HEK293T (cell line): ENCODE data around the gene TTC28.

Experiments
- BHLHE40 ChIP-seq: fragments of 450-650 bp; IDR thresholded peaks from 2 replicates; pipeline ENCODE4 v1.6.1; 2016; ENCODE audit warnings: mild to moderate bottlenecking, moderate library complexity, borderline replicate concordance
- CTBP1 ChIP-seq: fragments of 450-650 bp; IDR thresholded peaks from 2 replicates; pipeline ENCODE4 v1.6.1; 2016; ENCODE audit warnings: borderline replicate concordance
- ELF4 ChIP-seq: fragments of 450-650 bp; IDR thresholded peaks from 2 replicates; pipeline ENCODE4 v1.6.1; 2017; ENCODE audit warnings: antibody characterized with exemption
- FOXA1 ChIP-seq: fragments of 450-650 bp; IDR thresholded peaks from 2 replicates; pipeline ENCODE4 v1.6.1; 2016; ENCODE audit warnings: mild to moderate bottlenecking
- FOXK2 ChIP-seq: fragments of 450-650 bp; IDR thresholded peaks from 2 replicates; pipeline ENCODE4 v1.6.1; 2016; ENCODE audit warnings: mild to moderate bottlenecking
- FOXM1 ChIP-seq: fragments of 450-650 bp; IDR thresholded peaks from 2 replicates; pipeline ENCODE4 v1.6.1; 2017; ENCODE audit warnings: mild to moderate bottlenecking, borderline replicate concordance
- LEF1 ChIP-seq: fragments of 450-650 bp; IDR thresholded peaks from 2 replicates; pipeline ENCODE4 v1.6.1; 2017; ENCODE audit warnings: mild to moderate bottlenecking, borderline replicate concordance
- NFRKB ChIP-seq: fragments of 450-650 bp; IDR thresholded peaks from 2 replicates; pipeline ENCODE4 v1.6.1; 2016; ENCODE audit warnings: mild to moderate bottlenecking, moderate library complexity
- PKNOX1 ChIP-seq: fragments of 450-650 bp; IDR thresholded peaks from 2 replicates; pipeline ENCODE4 v1.6.1; 2016
- SP1 ChIP-seq: fragments of 450-650 bp; IDR thresholded peaks from 2 replicates; pipeline ENCODE4 v1.6.1; 2017
- SUZ12 ChIP-seq: fragments of 450-650 bp; IDR thresholded peaks from 2 replicates; pipeline ENCODE4 v1.6.1; 2016; ENCODE audit warnings: mild to moderate bottlenecking
- TARDBP ChIP-seq: fragments of 450-650 bp; IDR thresholded peaks from 2 replicates; pipeline ENCODE4 v1.6.1; 2016
- ZNF384 ChIP-seq: fragments of 450-650 bp; IDR thresholded peaks from 2 replicates; pipeline ENCODE4 v1.6.1; 2016

GRCh38 chr22:28604966-28605761, 74.5 kb downstream of the TTC28 start:
- TF ChIP-seq LEF1 (no peak), SUZ12 (no peak), NFRKB (no peak), FOXM1 (no peak), BHLHE40 (no peak), PKNOX1 (no peak), FOXA1 (no peak), ELF4 (no peak), SP1 (no peak), ZNF384 (no peak), TARDBP (no peak), FOXK2 (no peak), CTBP1 (no peak)
